ENCODE measurements around the gene TMEM168.
"Not testable (repeated sequence)": the region's sequence is repeated elsewhere in the genome, so short reads cannot be mapped to it uniquely, and the experiment has no call there.

The TMEM168 gene

DNA sequence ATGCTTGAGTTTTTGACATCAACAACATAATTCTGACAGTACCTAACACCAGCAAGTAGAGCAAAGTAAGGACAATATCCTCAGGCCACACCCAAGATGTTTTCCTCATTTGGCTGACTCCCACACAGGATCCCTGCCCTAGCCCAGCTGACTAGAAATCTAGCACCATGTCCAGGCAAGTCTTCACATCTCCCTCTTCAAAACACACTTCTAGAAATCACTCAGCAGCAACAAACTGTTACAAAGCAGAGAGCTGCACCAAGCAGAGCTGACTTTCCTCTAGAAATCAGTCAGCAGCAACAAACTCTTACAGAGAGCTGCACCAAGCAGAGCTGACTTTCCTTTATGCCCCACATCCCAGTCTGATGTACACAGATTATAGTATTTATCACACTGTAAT is 7.7 kb downstream of the TMEM168 start:
- DNase-seq (ENCODE audit: extremely low read depth in 1 of 2, low read depth in 1 of 2), result no peak

DNA sequence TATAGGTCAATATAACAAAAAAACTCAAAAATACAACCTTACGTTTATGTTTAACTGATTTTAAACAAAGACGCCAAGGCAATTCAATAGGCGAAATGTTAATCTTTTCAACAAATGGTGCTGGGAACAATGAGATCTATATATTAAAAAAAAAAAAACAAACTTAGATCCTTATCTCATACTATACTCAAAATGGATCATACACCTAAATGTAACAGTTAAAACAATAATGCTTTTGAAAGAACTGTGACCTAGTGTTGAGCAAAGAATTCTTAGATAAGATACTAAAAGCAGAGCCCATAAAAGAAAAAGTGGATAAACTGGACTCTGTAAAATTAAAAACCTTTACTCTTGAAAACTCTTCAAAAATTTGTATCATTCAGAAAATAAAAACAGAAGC is 8.6 kb downstream of the TMEM168 start:
- no peak for DNase-seq (ENCODE audit: extremely low read depth in 1 of 2, low read depth in 1 of 2)

DNA sequence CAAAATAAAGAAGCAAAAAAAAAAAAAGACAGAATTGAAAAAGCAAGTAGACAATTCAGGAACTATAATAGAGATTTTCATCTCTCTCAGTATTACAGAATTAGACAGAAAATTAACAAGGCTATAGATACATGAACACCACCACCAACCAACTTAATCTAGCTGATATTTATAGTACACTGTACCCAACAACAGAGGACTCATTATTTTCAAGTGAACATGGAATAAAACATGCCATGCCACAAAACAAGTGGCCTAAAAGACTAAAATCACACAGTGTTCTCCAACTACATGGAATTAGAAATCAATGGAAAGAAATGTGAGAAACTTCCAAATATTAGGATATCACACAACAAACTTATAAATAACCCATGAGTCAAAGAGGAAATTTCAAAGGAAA is 9.1 kb downstream of the TMEM168 start:
- no peak for DNase-seq (ENCODE audit: extremely low read depth in 1 of 2, low read depth in 1 of 2)

DNA sequence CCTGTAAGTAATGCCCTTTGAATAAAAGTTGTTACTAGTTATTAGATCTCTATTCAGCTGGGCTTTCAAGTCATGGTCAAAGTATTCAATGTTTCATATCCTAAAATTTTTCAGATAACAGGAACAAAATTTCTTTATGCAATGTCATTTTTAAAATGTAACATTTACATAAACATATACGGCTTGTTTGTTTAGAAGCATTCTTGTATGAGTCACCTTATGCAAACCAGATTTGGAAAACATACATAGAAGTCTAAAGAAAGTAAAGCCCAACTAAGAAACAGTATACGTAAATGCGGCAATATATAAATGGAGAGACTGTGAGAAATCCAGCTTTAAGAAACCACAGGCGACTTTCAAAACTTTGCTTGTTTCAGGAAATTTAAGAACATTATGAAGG is 10.5 kb downstream of the TMEM168 start:
- no peak for DNase-seq (ENCODE audit: extremely low read depth in 1 of 2, low read depth in 1 of 2)

DNA sequence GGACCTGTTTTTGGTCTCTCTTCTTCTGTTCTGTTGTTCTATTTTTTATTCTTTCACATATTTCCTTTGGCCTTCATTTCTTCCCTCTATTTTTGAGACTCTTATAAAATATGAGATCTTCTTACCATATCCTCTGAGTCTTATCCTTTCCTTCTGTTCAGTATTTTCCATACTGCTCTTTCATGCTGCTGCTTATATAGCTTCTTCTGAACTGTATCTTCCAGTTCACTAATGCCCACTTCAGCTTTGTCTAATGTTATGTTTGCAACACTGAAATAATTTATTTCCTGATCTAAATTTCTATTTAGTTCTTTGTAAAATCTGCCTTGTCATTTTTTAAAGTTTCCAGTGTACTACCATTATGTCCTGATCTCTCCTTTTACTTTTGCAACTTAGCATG is 12.8 kb downstream of the TMEM168 start:
- DNase-seq (ENCODE audit: extremely low read depth in 1 of 2, low read depth in 1 of 2), result no peak

DNA sequence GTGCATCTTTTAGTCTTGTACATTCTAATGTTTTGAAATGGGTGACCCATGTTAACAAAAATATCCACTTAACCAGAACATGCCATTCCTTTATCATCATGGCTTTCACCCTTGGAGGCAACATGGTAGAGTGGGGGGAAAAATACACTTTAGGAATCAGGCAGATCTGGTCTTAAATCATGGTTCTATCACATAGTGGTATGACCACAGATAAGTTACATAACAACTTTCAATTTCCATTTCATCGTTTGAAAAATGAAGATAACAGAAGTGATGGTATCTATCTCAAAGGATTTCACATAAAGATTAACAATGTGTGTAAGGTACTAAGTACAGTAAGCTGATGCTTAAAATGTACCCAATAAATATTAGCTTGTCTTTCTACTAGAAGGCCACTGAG is 19.0 kb downstream of the TMEM168 start:
- DNase-seq (ENCODE audit: extremely low read depth in 1 of 2, low read depth in 1 of 2), result no peak

DNA sequence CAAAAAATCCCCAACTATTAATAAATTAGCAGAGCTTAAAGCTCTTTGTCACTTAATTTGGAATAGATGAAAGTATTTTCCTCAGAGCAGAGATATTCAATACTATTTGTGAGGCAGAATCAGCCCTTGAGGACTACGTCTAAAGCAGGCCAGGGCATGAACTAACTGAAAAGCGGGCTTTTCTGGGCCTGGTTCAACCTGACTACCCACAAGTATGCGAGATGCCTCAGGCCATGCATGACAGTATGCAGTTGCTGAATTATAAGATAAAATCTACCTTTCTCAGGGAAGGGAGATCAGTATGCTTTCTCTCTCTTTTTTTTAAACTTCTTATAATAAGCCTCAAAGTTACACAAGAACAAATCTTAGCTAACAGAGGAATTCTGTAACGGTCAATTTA is 20.1 kb downstream of the TMEM168 start:
- DNase-seq (ENCODE audit: extremely low read depth in 1 of 2, low read depth in 1 of 2), result no peak

DNA sequence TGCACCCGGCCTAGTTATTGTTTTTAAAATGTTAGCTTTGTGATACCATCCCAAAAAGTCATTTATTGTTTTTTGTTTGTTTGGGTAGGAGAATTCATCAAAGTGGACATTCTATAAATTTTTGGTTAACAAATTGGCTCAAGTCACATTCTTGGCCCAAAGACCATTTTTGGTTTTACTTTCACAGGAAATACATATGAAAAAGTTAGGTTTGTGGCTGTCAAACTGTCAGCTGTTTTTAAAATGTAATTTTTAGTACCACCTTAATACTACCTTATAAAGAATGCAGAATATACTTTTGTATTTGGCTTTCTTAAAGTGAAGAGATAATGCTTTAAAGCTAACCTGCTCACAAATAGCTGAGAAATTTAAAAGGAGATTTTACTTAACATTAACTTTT is 25.1 kb downstream of the TMEM168 start:
- DNase-seq (ENCODE audit: extremely low read depth in 1 of 2, low read depth in 1 of 2), result no peak

DNA sequence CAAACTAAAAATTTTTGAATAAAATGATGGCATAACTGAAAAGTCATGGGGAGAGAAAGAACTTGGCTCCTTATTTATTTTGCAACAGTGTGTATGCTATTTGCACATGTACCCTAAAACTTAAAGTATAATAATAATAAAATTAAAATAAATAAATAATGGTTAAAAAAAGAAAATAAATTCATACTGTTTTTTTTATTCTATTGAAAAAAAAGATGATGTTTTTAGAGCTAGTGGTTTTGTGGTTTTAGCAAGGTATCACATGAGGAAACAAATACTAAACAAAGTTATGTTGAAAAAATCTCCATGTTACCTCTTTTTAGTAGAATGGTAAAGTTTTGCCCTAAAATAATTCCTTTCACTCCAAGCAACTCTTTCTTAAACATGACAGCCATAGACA is 26.2 kb downstream of the TMEM168 start:
- DNase-seq (ENCODE audit: extremely low read depth in 1 of 2, low read depth in 1 of 2), result no peak

DNA sequence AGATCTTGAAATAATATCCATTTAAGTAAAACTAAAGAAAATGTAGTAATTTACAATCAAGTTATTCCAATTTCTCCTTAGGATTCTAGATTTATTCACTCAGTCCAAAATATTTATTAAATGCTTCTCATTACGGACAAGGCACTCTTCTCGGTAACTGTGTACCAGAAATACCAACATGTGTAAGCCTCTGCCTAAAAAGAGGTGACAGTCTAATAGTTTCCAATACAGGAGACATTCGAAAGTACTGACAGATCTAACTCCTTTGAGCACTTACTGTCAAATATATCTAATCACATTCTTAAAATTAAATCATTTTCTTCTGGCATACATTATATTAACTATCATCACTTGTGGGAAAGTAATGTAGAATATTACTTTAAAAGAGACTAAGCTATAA is 26.9 kb downstream of the TMEM168 start:
- no peak for DNase-seq (ENCODE audit: extremely low read depth in 1 of 2, low read depth in 1 of 2)

DNA sequence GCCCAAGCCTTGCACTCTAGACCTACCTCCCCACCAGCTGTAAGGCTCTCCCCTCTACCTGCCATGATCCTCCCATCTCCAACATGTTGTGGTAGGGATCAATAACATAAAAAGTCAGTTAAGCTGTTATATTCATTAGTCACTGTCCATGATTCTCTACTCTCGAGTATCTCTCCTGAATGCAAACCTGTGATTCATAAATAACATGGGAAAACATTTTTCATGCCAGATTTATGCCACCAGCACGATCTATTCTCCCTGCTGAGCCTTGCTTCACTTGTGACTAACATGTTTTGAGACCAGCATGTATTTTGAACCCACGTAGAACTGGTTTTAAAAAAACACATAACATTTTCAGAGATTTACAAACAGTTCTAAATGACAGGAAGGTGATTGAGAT is 30.3 kb downstream of the TMEM168 start:
- no peak for DNase-seq (ENCODE audit: extremely low read depth in 1 of 2, low read depth in 1 of 2)

DNA sequence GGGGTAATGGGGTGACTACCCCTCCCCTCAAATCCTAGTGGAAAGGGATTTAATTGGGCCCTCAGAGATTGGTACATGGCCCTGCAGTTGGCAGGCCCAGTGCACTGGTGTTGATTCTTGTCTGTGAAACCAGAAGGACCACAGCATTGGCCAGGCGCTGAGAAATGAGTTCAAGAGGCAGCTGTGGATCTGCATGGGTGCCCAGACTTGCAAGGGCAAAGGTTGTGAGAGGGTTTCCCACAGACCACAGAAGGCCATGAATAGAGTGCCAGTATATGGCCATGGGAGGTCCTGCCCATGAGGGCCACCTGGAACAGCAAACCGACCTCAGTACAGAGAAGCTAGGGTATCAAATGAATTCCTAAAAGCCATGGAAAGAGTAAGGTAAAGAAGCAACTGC is 32.9 kb downstream of the TMEM168 start:
- no peak for DNase-seq (ENCODE audit: extremely low read depth in 1 of 2, low read depth in 1 of 2)

DNA sequence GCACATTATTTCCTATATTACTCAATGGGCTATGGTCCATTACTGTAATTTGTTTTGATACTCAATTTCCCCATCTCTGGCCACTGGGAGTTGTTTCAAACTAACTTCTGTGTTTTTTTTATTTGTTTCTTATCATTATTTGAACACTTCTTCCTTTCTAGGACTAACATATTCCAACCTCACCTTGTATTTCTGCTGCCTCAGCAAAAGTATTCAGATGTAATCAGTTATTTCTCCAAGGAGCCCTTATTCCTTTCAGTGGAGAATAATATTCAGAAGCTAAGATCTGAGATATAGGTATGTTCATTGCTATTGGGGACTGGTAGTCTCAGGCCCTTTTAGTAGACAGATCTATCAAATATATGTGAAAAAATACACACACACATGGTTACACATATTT is 36.9 kb downstream of the TMEM168 start:
- no peak for DNase-seq (ENCODE audit: extremely low read depth in 1 of 2, low read depth in 1 of 2)

DNA sequence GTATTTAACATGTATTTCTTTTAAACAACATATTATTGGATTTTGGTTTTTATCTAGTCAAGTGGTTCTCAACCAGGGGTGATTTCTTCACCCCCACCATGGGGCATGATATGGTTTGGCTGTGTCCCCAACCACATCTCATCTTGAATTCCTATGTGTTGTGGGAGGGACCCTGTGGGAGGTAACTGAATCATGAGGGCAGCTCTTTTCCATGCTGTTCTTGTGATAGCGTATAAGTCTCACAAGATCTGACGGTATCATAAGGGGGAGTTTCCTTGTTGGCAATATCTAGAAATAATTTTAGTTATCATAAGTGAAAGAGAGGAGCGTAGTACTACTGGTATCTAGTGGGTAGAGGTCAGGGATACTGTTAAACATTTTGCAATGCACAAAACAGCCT is 37.6 kb downstream of the TMEM168 start:
- no peak for DNase-seq (ENCODE audit: extremely low read depth in 1 of 2, low read depth in 1 of 2)

DNA sequence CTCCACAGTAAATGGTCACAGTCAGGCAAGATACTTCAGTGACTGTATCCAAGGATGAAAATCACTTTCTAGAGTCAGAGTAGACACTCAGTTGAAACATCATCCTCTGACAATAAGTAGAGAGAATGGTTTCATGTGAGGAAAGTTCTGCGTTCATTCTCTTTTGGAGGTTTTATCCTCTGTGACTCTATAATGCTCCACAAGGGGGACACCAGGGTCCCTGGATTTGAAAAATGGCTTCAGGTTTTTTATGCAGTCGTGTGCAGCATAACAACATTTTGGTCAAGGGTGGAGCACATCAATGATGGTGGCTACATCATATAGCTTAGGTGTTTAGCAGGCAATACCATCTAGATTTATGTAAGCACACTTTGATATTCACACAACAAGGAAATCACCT is 40.4 kb downstream of the TMEM168 start:
- DNase-seq (ENCODE audit: extremely low read depth in 1 of 2, low read depth in 1 of 2), result no peak

DNA sequence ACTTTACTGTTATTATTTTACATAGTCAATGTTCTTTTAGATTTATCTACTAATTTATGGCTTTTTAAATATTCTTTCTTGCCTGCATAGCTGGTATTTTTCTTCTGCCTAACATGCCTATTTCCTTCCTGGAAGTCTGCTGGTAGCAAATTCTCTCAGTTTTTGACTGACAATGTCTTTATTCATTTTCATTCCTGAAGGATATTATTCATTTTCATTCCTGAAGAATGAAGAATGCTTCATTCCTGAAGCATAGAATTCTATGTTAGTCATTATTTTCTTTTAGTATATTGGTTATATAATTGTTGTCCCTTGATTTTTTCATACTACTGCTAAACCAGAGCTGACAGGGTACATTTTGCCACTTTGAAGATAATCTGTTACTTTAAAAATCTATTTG is 41.8 kb downstream of the TMEM168 start:
- no peak for DNase-seq (ENCODE audit: extremely low read depth in 1 of 2, low read depth in 1 of 2)

DNA sequence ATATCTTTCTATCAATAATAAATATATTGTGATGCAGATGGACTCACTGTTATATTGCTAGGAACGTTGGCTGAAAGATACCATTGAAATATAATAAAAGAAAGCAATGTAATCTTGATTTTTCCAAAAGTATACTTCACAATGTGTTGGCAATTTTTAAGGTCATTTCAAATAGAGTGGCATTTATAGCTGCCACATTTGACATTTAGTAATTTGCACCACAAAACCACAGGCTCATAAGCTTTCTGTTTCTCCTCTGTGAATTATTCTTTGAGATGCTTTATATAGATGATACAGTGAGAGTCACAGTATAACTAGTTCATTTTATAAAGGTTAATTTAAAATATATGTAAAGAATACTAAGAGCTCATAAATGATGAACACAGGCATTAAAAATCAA is 44.6 kb downstream of the TMEM168 start:
- no peak for DNase-seq (ENCODE audit: extremely low read depth in 1 of 2, low read depth in 1 of 2)

DNA sequence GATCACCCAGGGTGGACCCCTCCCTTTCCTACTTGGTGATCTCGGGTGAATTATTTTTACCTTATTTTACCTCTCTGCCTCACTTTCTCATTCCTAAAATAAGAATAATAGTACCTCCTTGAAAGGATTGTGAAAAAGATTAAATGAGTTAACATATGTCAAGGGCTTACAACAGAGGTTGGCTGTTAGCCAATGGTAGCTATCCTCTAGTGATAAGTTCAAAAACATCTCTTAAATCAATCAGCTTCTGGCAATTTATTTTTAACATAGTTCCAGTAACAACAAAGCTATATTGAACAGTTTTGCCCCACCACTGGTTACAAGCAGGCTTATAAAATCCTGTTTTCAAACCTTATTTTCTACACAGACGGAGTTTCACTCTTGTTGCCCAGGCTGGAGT is 45.4 kb downstream of the TMEM168 start:
- DNase-seq (ENCODE audit: extremely low read depth in 1 of 2, low read depth in 1 of 2), result no peak

DNA sequence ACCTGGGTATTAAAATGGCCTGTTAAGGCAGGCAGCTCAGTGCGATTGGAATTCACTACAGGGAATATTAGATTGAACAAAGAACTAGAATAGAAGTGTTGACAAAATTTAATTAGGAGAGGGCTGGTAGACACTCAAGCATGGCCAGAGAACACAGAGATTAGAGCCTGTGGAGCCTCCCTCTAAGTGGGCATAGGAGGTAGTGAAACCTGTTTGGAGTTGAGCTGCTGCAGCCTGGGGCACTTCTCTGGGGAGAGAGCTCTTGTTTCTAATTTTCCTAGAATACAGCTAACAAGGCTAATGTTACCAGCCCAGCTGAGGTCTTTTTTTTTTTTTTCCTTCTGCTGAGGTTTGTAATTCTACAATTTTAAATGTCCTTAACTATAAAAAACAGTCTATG is 46.4 kb downstream of the TMEM168 start:
- no peak for DNase-seq (ENCODE audit: extremely low read depth in 1 of 2, low read depth in 1 of 2)

DNA sequence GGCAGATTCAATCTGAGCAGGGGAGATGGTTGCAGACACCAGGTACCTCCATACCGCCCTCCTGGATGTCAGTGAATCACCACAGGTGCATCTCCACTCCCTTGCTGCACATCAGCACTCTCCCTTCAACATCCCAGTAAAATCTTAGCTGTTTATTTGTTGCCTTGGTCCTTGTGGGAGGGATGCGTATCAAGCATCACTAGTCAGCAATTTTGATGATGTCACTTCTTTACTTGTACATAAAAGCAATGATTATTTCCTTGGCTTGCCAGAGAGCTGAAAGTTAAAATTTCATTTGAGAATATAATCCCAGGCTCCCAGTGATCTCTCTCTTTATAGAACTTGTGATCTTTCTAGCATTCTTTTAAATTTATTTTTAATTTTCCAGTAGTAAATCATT is 49.5 kb downstream of the TMEM168 start:
- no peak for DNase-seq (ENCODE audit: extremely low read depth in 1 of 2, low read depth in 1 of 2)

DNA sequence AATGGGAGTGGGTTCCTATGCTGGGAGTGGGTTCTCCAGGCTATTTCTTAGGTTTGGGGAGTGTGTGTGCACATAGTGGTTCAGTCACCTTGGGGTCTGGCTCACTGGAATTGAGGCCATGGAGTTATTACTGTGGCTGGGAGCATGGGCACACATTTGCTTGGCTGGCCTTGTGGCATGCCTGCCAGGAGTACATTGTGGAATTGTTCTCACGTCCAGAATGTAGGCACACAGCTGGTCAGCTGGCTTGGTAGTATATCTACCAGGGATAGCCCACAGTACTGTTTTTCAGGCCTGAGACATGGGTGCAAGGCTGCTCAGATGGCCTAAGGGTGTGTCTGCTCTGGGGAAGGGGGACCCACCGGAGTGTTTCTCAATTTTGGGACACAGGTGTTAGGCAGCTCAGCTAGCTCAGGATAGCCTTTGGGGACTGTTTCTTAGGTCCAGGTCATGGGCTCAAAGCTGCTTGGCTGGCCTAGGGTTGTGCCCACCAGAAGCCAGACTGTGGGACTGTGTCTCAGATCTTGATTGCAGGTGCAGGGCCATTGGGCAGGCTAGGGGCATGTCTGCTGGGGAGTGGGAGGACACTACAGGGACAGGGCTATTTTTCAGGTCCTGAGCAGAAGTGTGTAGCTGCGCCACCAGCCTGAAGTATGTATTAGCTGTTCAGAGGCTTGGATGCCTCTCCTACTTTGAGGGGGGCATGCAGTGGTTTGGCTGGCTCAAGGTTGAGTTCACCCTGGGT is 50.6 kb downstream of the TMEM168 start:
- DNase-seq (ENCODE audit: extremely low read depth in 1 of 2, low read depth in 1 of 2), result no peak

DNA sequence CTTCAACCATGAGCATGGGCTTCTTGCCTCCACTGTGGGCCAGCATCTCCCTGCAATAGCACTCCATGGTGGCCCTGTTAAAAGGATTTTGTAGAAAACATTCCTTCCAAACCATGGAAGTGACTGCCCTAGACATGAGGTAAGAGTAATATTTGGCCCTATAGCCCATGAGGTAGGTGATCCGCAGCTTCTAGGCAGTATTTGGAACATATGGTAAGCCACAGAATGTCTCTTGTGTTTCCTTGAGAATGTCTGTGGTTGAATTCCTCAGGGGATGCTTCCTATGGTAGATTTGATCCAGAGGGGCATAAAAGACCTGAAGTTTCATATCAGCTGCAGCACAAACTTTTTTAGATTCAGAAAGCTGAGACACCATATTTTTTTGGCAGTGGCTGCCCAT is 54.9 kb downstream of the TMEM168 start:
- DNase-seq (ENCODE audit: extremely low read depth in 1 of 2, low read depth in 1 of 2), result no peak

DNA sequence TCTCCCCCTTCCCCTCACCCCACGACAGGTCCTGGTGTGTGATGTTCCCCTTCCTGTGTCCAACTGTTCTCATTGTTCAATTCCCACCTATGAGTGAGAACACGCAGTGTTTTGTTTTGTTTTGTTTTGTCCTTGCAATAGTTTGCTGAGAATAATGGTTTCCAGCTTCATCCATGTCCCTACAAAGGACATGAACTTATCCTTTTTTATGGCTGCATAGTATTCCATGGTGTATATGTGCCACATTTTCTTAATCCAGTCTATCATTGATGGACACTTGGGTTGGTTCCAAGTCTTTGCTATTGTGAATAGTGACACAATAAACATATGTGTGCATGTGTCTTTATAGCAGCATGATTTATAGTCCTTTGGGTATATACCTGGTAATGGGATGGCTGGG is 58.9 kb downstream of the TMEM168 start:
- not testable (repeated sequence) for DNase-seq (ENCODE audit: extremely low read depth in 1 of 2, low read depth in 1 of 2)
